Measurements from ENCODE around the gene TMX3. TPM values are rescaled to one million over a fixed set of nuclear protein-coding genes. Genes with fewer than 3 reads are reported as not detected.
A peak's percentile ranks its signal among the peaks of the same experiment; 100 is the strongest.

TMX3 gene
- total and polyA plus RNA-seq, 3 donors from 2014 or later: 27.1 to 45.4 (median 39.9) TPM

GRCh38 chr18:68721681-68722583 is 7.0 kb upstream of the TMX3 start:
- 48 to 53% methylated on average over 8 of the region's 8 CpGs for WGBS, 2 donors
- Histone ChIP-seq H3K4me3 (peak overlapping the region in 1 of 2 donors; percentile 0), H3K4me1 (no peaks in the 10 kb centered on the region), H3K9me3 (no peaks in the 10 kb centered on the region), H3K27me3 (no peaks in the 10 kb centered on the region), H3K36me3 (ENCODE audit: low read depth, missing control alignments) (no peaks in the 10 kb centered on the region), H3K27ac (peak overlapping the region; percentile 34 to 66)
- intact Hi-C loops (cut with DNase I; ENCODE audit: low total_unique reads): no loop called here
- TF ChIP-seq POLR2A (IDR thresholded peaks at IDR 0.05) (no peak), CTCF (IDR thresholded peaks at IDR 0.05) (no peak)
- DNase-seq: no peak

DNA sequence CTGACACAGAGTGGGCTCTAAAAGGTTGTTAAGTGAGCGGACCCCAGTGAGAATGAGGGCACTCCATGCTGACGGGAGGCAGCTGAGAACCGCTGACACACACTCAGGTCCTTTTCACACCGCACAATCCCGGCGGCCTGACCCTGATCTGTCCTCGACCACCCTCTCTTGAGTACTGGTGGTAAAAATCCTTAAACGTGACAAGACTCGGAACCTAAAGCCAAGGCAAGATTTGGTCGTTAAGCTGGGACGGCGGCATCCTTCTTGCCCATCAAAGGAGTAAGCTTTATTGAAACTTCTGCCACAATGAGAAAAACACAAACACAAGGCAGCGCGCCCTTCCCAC is 569 bp downstream of the TMX3 start:
- H3K9me3 ChIP-seq: no peaks in the 10 kb centered on the region
- H3K4me3 ChIP-seq: peak overlapping the region; percentile 84 to 99
- 0% methylated on average over 14 of the region's 14 CpGs for WGBS, 2 donors
- H3K27me3 ChIP-seq: no peaks in the 10 kb centered on the region
- peak; percentile 37 for DNase-seq
- peaks cover 8% of the 10 kb centered on the region for H3K4me1 ChIP-seq
- peak overlapping the region; percentile 55 to 70 for H3K27ac ChIP-seq
- no peaks in the 10 kb centered on the region for H3K36me3 ChIP-seq (ENCODE audit: low read depth, missing control alignments)
- TF ChIP-seq POLR2A (IDR thresholded peaks at IDR 0.05) (no peak), CTCF (IDR thresholded peaks at IDR 0.05) (no peak)
- intact Hi-C loops (cut with DNase I; ENCODE audit: low total_unique reads): no loop called here

- no peaks in the 10 kb centered on the region for H3K36me3 ChIP-seq (ENCODE audit: low read depth, missing control alignments)
- WGBS, 2 donors: 18 to 28% methylated on average over 6 of the region's 6 CpGs
- TF ChIP-seq POLR2A (IDR thresholded peaks at IDR 0.05) (no peak), CTCF (IDR thresholded peaks at IDR 0.05) (no peak)
- peak overlapping the region; percentile 84 to 99 for H3K4me3 ChIP-seq
- H3K27ac ChIP-seq: no peak overlapping the region
- H3K4me1 ChIP-seq: peaks cover 8% of the 10 kb centered on the region
- intact Hi-C loops (cut with DNase I; ENCODE audit: low total_unique reads): no loop called here
- no peaks in the 10 kb centered on the region for H3K27me3 ChIP-seq
- no peak for DNase-seq
- no peaks in the 10 kb centered on the region for H3K9me3 ChIP-seq
Observed at GRCh38 chr18:68713796-68714195, 1.1 kb downstream of the TMX3 start.

DNA sequence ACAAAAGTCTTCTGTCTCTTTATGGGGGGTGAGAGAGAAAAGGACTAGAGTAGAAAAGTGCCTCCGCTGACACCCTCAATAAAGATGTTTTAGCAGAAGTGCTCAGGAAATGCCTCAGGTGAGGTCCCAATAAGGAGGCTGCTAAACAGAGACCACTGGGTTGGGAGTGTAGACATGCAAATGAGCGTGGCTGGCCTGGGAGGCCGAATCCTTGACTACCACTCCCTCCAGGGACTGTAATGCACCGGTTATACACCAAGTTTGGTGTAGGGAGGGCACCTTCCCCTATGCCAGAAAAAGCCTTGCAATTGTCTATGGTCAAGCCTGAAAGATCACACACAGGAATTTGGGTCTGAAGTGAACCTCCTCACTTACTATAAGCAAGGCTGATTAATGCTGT is 1.8 kb downstream of the TMX3 start:
- Histone ChIP-seq H3K4me3 (no peak overlapping the region), H3K36me3 (ENCODE audit: low read depth, missing control alignments) (no peaks in the 10 kb centered on the region), H3K27ac (no peak overlapping the region), H3K4me1 (peaks cover 8% of the 10 kb centered on the region), H3K9me3 (no peaks in the 10 kb centered on the region), H3K27me3 (no peaks in the 10 kb centered on the region)
- intact Hi-C loops (cut with DNase I; ENCODE audit: low total_unique reads): no loop called here
- WGBS, 2 donors: 85% methylated on average over 4 of the region's 4 CpGs
- no peak for TF ChIP-seq POLR2A (IDR thresholded peaks at IDR 0.05)
- TF ChIP-seq CTCF (IDR thresholded peaks at IDR 0.05): no peak
- DNase-seq: no peak

- no peak for TF ChIP-seq CTCF (IDR thresholded peaks at IDR 0.05)
- no peak for TF ChIP-seq POLR2A (IDR thresholded peaks at IDR 0.05)
- H3K9me3 ChIP-seq: no peaks in the 10 kb centered on the region
- WGBS, 2 donors: 94 to 96% methylated on average over 2 of the region's 2 CpGs
- intact Hi-C loops (cut with DNase I; ENCODE audit: low total_unique reads): no loop called here
- H3K4me1 ChIP-seq: no peaks in the 10 kb centered on the region
- H3K36me3 ChIP-seq (ENCODE audit: low read depth, missing control alignments): no peaks in the 10 kb centered on the region
- no peak overlapping the region for H3K4me3 ChIP-seq
- H3K27ac ChIP-seq: no peak overlapping the region
- DNase-seq: no peak
- no peaks in the 10 kb centered on the region for H3K27me3 ChIP-seq
Observed at GRCh38 chr18:68707646-68708045, 7.3 kb downstream of the TMX3 start.

All from testis (tissue), 3 donors.